CD4-positive, alpha-beta T cell (primary cell): ENCODE measurements around the gene ZWILCH. TPM values are rescaled to one million over a fixed set of nuclear protein-coding genes. Genes with fewer than 3 reads are reported as not detected.

ENCODE experiments used
- ATAC-seq: fragments of 200-7000 bp; cut with Tn5 transposase; one replicate; pipeline ENCODE4 v1.10.0; 2022; ENCODE audit warnings: mild to moderate bottlenecking; ENCODE audit not compliant: poor library complexity
- CTCF ChIA-PET: fragments of 350-600 bp; sonication (Branson Sonifier 250); formaldehyde crosslinking; loops from one replicate; lab custom pipeline; 2021; ENCODE audit warnings: antibody characterized with exemption, inconsistent platforms; lab: Charles Lee
- POLR2A ChIA-PET: fragments of 350-600 bp; sonication (Branson Sonifier 250); formaldehyde crosslinking; loops from one replicate; lab custom pipeline; 2021; ENCODE audit warnings: antibody characterized with exemption, inconsistent platforms; lab: Charles Lee
- DNase-seq, 14 experiments: peaks; one replicate each; pipeline ENCODE4 v3.0.0-alpha.2; 2013 to 2020; ENCODE audit warnings: mixed read lengths in 2 of 14
- H3K27ac ChIP-seq, 2 donors: one replicate each; pipeline versions ENCODE4 v1.5.1 to v1.7.0; 2013; ENCODE audit warnings: low read length in 2 of 2, low read depth in 1 of 2, mild to moderate bottlenecking in 1 of 2
- H3K27me3 ChIP-seq, 2 experiments: 1 replicate in 1 of 2; 2 replicates in 1 of 2; pipeline versions ENCODE4 v1.6.1 to v1.7.0; 2013; ENCODE audit warnings: low read length in 2 of 2, control low read depth in 1 of 2, mild to moderate bottlenecking in 1 of 2, moderate library complexity in 1 of 2; ENCODE audit not compliant: insufficient read depth in 2 of 2, control insufficient read depth in 1 of 2
- H3K36me3 ChIP-seq: one replicate; pipeline ENCODE4 v1.6.1; 2013; ENCODE audit warnings: low read length, control low read depth; ENCODE audit not compliant: insufficient read depth
- H3K4me1 ChIP-seq: one replicate; pipeline ENCODE4 v1.6.1; 2013; ENCODE audit warnings: low read length, control low read depth; ENCODE audit not compliant: insufficient read depth
- H3K4me3 ChIP-seq: one replicate; pipeline ENCODE4 v1.5.1; 2013; ENCODE audit warnings: mild to moderate bottlenecking, low read length, moderate library complexity
- H3K9me3 ChIP-seq, 2 experiments: 1 replicate in 1 of 2; 2 replicates in 1 of 2; pipeline versions ENCODE4 v1.6.1 to v1.7.0; 2013; ENCODE audit warnings: low read length in 2 of 2, mild to moderate bottlenecking in 2 of 2, control low read depth in 1 of 2, moderate library complexity in 1 of 2; ENCODE audit not compliant: control insufficient read depth in 1 of 2, insufficient read depth in 1 of 2
- H3K27ac Mint-ChIP-seq: one replicate; pipeline ENCODE4 v1.8.0; 2020; ENCODE audit warnings: mixed read lengths
- H3K27me3 Mint-ChIP-seq: one replicate; pipeline ENCODE4 v1.8.0; 2021; ENCODE audit warnings: mixed read lengths
- H3K36me3 Mint-ChIP-seq: one replicate; pipeline ENCODE4 v1.8.0; 2021; ENCODE audit warnings: low read depth, mixed read lengths
- H3K4me1 Mint-ChIP-seq: one replicate; pipeline ENCODE4 v1.8.0; 2021; ENCODE audit warnings: low read depth, mixed read lengths
- H3K4me3 Mint-ChIP-seq: one replicate; pipeline ENCODE4 v1.8.0; 2020; ENCODE audit warnings: mild to moderate bottlenecking, mixed read lengths
- H3K9me3 Mint-ChIP-seq: one replicate; pipeline ENCODE4 v1.8.0; 2020; ENCODE audit warnings: mixed read lengths
- CTCF ChIP-seq: fragments of 200-600 bp; IDR thresholded peaks from one replicate; pipeline ENCODE4 v1.8.0; 2022; ENCODE audit warnings: antibody characterized with exemption, mild to moderate bottlenecking
- intact Hi-C, 2 experiments: fragments of 100-400 bp; cut with DNase I in 1 of 2; cut with micrococcal nuclease in 1 of 2; formaldehyde crosslinking; loops; one replicate each; pipeline versions ENCODE4 v1.15.1 to v1.9.0; 2023 to 2025; cut with DNase I, micrococcal nuclease
- total RNA-seq, 174 experiments: library from RNA in 2 of 174; stranded (reverse) in 2 of 174; gene quantifications; one replicate each; pipeline ENCODE4 v1.2.3 and lab custom pipeline; 2021 to 2026

Gene ZWILCH
- total RNA-seq, 2 experiments from 2014 or later: 6.8 to 7.2 TPM

GRCh38 chr15:66565741-66566144 lies 60.6 kb downstream of the ZWILCH start, which contains the start of gene LCTL:
LCTL (minus strand) TSS chr15:66565998; CDS start chr15:66565365, 633 bp downstream.
- POLR2A ChIA-PET: no interaction called here
- intact Hi-C loops: no loop called here
- no peak for ATAC-seq
- no peaks in the 10 kb centered on the region for H3K36me3 Mint-ChIP-seq
- H3K36me3 ChIP-seq: no peaks in the 10 kb centered on the region
- CTCF ChIA-PET: interaction anchor here (2.1 kb wide), 1 partner anchor 285 kb away, joined by 7 read pairs; no protein-coding TSS in a partner anchor
- H3K27me3 Mint-ChIP-seq: no peaks in the 10 kb centered on the region
- no peaks in the 10 kb centered on the region for H3K27me3 ChIP-seq
- no peak within 1 kb of the TSS for H3K27ac Mint-ChIP-seq
- no peaks in the 10 kb centered on the region for H3K9me3 Mint-ChIP-seq
- H3K4me3 ChIP-seq: no peak within 1 kb of the TSS
- TF ChIP-seq CTCF: no peak
- peaks cover 6% of the 10 kb centered on the region for H3K4me1 Mint-ChIP-seq
- no peak for DNase-seq
- no peaks in the 10 kb centered on the region for H3K9me3 ChIP-seq
- H3K4me1 ChIP-seq: peaks cover 7% of the 10 kb centered on the region
- no peak within 1 kb of the TSS for H3K4me3 Mint-ChIP-seq
- no peak within 1 kb of the TSS for H3K27ac ChIP-seq

- Mint-ChIP-seq H3K4me3 (no peak overlapping the region), H3K27me3 (no peaks in the 10 kb centered on the region), H3K27ac (no peak overlapping the region), H3K4me1 (peaks cover 6% of the 10 kb centered on the region), H3K36me3 (no peaks in the 10 kb centered on the region), H3K9me3 (no peaks in the 10 kb centered on the region)
- peak; percentile 16 to 78 (median 36) for DNase-seq
- H3K27ac ChIP-seq: no peak overlapping the region
- peak; percentile 77 for TF ChIP-seq CTCF
- no peaks in the 10 kb centered on the region for H3K9me3 ChIP-seq
- H3K36me3 ChIP-seq: no peaks in the 10 kb centered on the region
- peak; percentile 52 for ATAC-seq
- H3K4me1 ChIP-seq: peaks cover 7% of the 10 kb centered on the region
- no peak overlapping the region for H3K4me3 ChIP-seq
- ChIA-PET POLR2A (no interaction called here), CTCF (interaction anchor here (0.7 to 2.1 kb wide), 3 partner anchors 8 to 284 kb away, joined by 3 to 7 read pairs (median 3); no protein-coding TSS in a partner anchor)
- intact Hi-C loops: no loop called here
- H3K27me3 ChIP-seq: no peaks in the 10 kb centered on the region
Observed at GRCh38 chr15:66566963-66567531, 61.9 kb downstream of the ZWILCH start.

GRCh38 chr15:66567897-66568296 lies 62.8 kb downstream of the ZWILCH start:
- intact Hi-C loops: no loop called here
- H3K9me3 Mint-ChIP-seq: no peaks in the 10 kb centered on the region

More at GRCh38 chr15:66567897-66568296, 62.8 kb downstream of the ZWILCH start:
- Mint-ChIP-seq H3K27ac (no peak overlapping the region), H3K4me1 (peaks cover 6% of the 10 kb centered on the region), H3K36me3 (no peaks in the 10 kb centered on the region), H3K4me3 (no peak overlapping the region), H3K27me3 (no peaks in the 10 kb centered on the region)
- TF ChIP-seq CTCF: no peak
- H3K27me3 ChIP-seq: no peaks in the 10 kb centered on the region
- no peak overlapping the region for H3K27ac ChIP-seq
- POLR2A ChIA-PET: no interaction called here
- no peak for DNase-seq
- H3K9me3 ChIP-seq: no peaks in the 10 kb centered on the region
- CTCF ChIA-PET: interaction anchor here (0.7 kb wide), 1 partner anchor 27 kb away, joined by 3 read pairs; no protein-coding TSS in a partner anchor
- H3K36me3 ChIP-seq: no peaks in the 10 kb centered on the region
- H3K4me1 ChIP-seq: peaks cover 7% of the 10 kb centered on the region
- H3K4me3 ChIP-seq: no peak overlapping the region
- ATAC-seq: no peak
